GM21786 (cell line): Measurements from ENCODE around the gene PTGER2.
A peak's percentile ranks its signal among the peaks of the same experiment; 100 is the strongest.

Source experiments
- ATAC-seq: cut with Tn5 transposase; IDR thresholded peaks from one replicate; pipeline ENCODE4 v1.9.1; 2021; ENCODE audit not compliant: unreplicated experiment

PTGER2 gene

GRCh38 chr14:52333823-52334657 is 19.9 kb downstream of the PTGER2 start:
- no peak for ATAC-seq

- ATAC-seq, result no peak
Measured at GRCh38 chr14:52336241-52336640, 22.1 kb downstream of the PTGER2 start.

- no peak for ATAC-seq
Measured at GRCh38 chr14:52338051-52338681, 24.1 kb downstream of the PTGER2 start.

- ATAC-seq, result no peak
Measured at GRCh38 chr14:52339262-52339661, 25.1 kb downstream of the PTGER2 start.

- ATAC-seq, result no peak
Measured at GRCh38 chr14:52342849-52343596, 28.9 kb downstream of the PTGER2 start.

- ATAC-seq, result no peak
Measured at GRCh38 chr14:52346778-52347177, 32.7 kb downstream of the PTGER2 start.

- ATAC-seq, result no peak
Measured at GRCh38 chr14:52348279-52348678, 34.2 kb downstream of the PTGER2 start.

GRCh38 chr14:52348776-52349175 is 34.7 kb downstream of the PTGER2 start:
- ATAC-seq, result no peak

GRCh38 chr14:52349731-52350130 is 35.6 kb downstream of the PTGER2 start:
- ATAC-seq, result no peak

GRCh38 chr14:52350445-52350844 is 36.3 kb downstream of the PTGER2 start:
- no peak for ATAC-seq

GRCh38 chr14:52351233-52352060 is 37.3 kb downstream of the PTGER2 start:
- ATAC-seq, result peak; percentile 27

- peak; percentile 75 for ATAC-seq
Measured at GRCh38 chr14:52352061-52352491, 38.0 kb downstream of the PTGER2 start.

GRCh38 chr14:52352569-52352968 is 38.5 kb downstream of the PTGER2 start:
- ATAC-seq, result no peak

GRCh38 chr14:52354242-52354641 is 40.1 kb downstream of the PTGER2 start:
- no peak for ATAC-seq

- ATAC-seq, result no peak
Measured at GRCh38 chr14:52355016-52355431, 40.9 kb downstream of the PTGER2 start.

- no peak for ATAC-seq
Measured at GRCh38 chr14:52355526-52355925, 41.4 kb downstream of the PTGER2 start.

GRCh38 chr14:52356025-52356424 is 41.9 kb downstream of the PTGER2 start:
- ATAC-seq, result no peak

GRCh38 chr14:52360831-52361230 is 46.7 kb downstream of the PTGER2 start:
- no peak for ATAC-seq

- ATAC-seq, result no peak
Measured at GRCh38 chr14:52363041-52363704, 49.1 kb downstream of the PTGER2 start.

GRCh38 chr14:52363961-52364360 is 49.8 kb downstream of the PTGER2 start:
- ATAC-seq, result no peak
